CD8-positive, alpha-beta memory T cell (primary cell): Measurements from ENCODE around the gene PTOV1. TPM values are rescaled to one million over a fixed set of nuclear protein-coding genes. Genes with fewer than 3 reads are reported as not detected.

Experiments used
- CTCF ChIA-PET: fragments of 350-600 bp; sonication (Branson Sonifier 250); formaldehyde crosslinking; loops from one replicate; lab custom pipeline; 2021; ENCODE audit warnings: antibody characterized with exemption; lab: Charles Lee
- POLR2A ChIA-PET: fragments of 350-600 bp; sonication (Branson Sonifier 250); formaldehyde crosslinking; loops from one replicate; lab custom pipeline; 2021; ENCODE audit warnings: antibody characterized with exemption; lab: Charles Lee
- DNase-seq, 5 donors: peaks; one replicate each; pipeline versions ENCODE4 v3.0.0 to v3.0.0-alpha.2; 2020 to 2022; ENCODE audit warnings: mixed read lengths in 1 of 5
- H3K27ac ChIP-seq: one replicate; pipeline ENCODE4 v1.7.0; 2013; ENCODE audit warnings: low read depth, mild to moderate bottlenecking, low read length, moderate library complexity
- H3K27me3 ChIP-seq: 2 replicates; pipeline ENCODE4 v1.7.0; 2013; ENCODE audit warnings: low read length, mild to moderate bottlenecking; ENCODE audit not compliant: insufficient read depth, poor library complexity, severe bottlenecking
- H3K36me3 ChIP-seq: 2 replicates; pipeline ENCODE4 v1.7.0; 2013; ENCODE audit warnings: mild to moderate bottlenecking, low read length, moderate library complexity; ENCODE audit not compliant: insufficient read depth
- H3K4me1 ChIP-seq: 2 replicates; pipeline ENCODE4 v1.7.0; 2013; ENCODE audit warnings: mild to moderate bottlenecking, low read length, moderate library complexity; ENCODE audit not compliant: insufficient read depth
- H3K4me3 ChIP-seq: 2 replicates; pipeline ENCODE4 v1.7.0; 2013; ENCODE audit warnings: mild to moderate bottlenecking, low read length
- H3K9me3 ChIP-seq: 2 replicates; pipeline ENCODE4 v1.7.0; 2013; ENCODE audit warnings: mild to moderate bottlenecking, low read length
- H3K27ac Mint-ChIP-seq, 8 donors: one replicate each; pipeline ENCODE4 v1.8.0; 2020 to 2021; ENCODE audit warnings: mixed read lengths in 8 of 8, mild to moderate bottlenecking in 6 of 8, inconsistent platforms in 3 of 8, moderate library complexity in 3 of 8
- H3K27me3 Mint-ChIP-seq, 2 donors: one replicate each; pipeline ENCODE4 v1.8.0; 2020 to 2021; ENCODE audit warnings: mixed read lengths in 2 of 2, mild to moderate bottlenecking in 1 of 2, moderate library complexity in 1 of 2
- H3K36me3 Mint-ChIP-seq, 3 donors: one replicate each; pipeline ENCODE4 v1.8.0; 2020 to 2021; ENCODE audit warnings: mixed read lengths in 3 of 3, inconsistent platforms in 1 of 3, mild to moderate bottlenecking in 1 of 3
- H3K4me1 Mint-ChIP-seq, 3 donors: one replicate each; pipeline ENCODE4 v1.8.0; 2020 to 2021; ENCODE audit warnings: mixed read lengths in 3 of 3, inconsistent platforms in 1 of 3, mild to moderate bottlenecking in 1 of 3
- H3K4me3 Mint-ChIP-seq, 7 donors: one replicate each; pipeline ENCODE4 v1.8.0; 2020 to 2021; ENCODE audit warnings: mixed read lengths in 7 of 7, mild to moderate bottlenecking in 6 of 7, moderate library complexity in 4 of 7, inconsistent platforms in 2 of 7
- H3K9me3 Mint-ChIP-seq, 5 donors: one replicate each; pipeline ENCODE4 v1.8.0; 2020 to 2022; ENCODE audit warnings: mixed read lengths in 5 of 5, mild to moderate bottlenecking in 3 of 5, moderate library complexity in 2 of 5, inconsistent platforms in 1 of 5
- polyA plus RNA-seq: library from polyadenylated mRNA; unstranded; fragments of 300-500 nt; fragmentation: Illumina TruSeq; gene quantifications from one replicate; pipeline ENCODE4 v1.2.3, GENCODE V29; 2021
- total RNA-seq, 2 experiments: library from RNA; stranded (reverse); gene quantifications; one replicate each; pipeline ENCODE4 v1.2.3, GENCODE V29; 2021

PTOV1 gene
- total and polyA plus RNA-seq, 3 experiments from 2014 or later: 47.7 to 93.7 (median 91.9) TPM

DNA sequence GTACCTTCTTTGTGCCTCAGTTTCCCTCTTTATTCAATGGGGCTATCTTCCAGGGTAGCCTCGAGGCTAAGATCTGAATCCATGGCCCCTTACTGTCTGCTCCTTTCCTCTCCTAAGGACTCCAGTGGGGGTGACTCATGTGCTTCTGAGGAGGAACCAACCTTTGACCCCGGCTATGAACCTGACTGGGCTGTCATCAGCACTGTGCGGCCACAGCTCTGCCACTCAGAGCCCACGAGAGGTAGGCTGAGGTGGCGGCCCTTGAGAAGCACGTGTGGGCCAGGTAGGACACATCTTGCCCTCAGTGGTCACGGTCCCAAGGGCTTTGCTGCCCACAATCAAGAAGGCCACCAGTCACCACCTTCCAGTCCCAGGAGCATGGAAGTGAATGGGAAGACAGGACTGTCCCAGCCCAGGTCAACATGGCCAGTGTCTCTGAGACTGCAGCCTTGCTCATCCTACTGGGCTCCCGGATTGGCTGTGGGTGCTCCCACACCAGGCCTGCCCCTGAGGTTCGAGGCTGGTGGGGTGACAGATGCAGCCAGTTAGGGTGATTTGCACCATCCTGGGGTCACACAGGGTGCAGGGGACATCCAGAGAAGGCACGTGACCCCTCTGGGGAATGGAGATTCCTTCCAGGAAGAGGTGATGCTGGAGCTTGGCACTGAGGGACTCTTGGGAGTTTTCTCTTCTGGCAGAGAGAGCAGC is 29.4 kb downstream of the PTOV1 start:
- no peaks in the 10 kb centered on the region for H3K9me3 ChIP-seq
- peaks cover 38% of the 10 kb centered on the region for H3K36me3 ChIP-seq
- no peak for DNase-seq
- no peak overlapping the region for H3K4me3 ChIP-seq
- peaks cover 18% of the 10 kb centered on the region for H3K4me1 ChIP-seq
- peaks cover 5 to 68% (median 9%) of the 10 kb centered on the region in 3 donors for H3K36me3 Mint-ChIP-seq
- H3K27ac Mint-ChIP-seq: peak overlapping the region in 1 of 8 donors; percentile 14
- peaks cover 0 to 3% of the 10 kb centered on the region in 2 donors for H3K27me3 Mint-ChIP-seq
- H3K4me3 Mint-ChIP-seq: peak overlapping the region in 1 of 7 donors; percentile 12
- peaks cover 17 to 25% (median 20%) of the 10 kb centered on the region in 3 donors for H3K4me1 Mint-ChIP-seq
- ChIA-PET CTCF (interaction anchor here (1.1 to 1.8 kb wide), 2 partner anchors 10 to 13 kb away, joined by 3 to 4 read pairs; no protein-coding TSS in a partner anchor), POLR2A (interaction anchor here (0.6 kb wide), 1 partner anchor 428 kb away, joined by 3 read pairs; no protein-coding TSS in a partner anchor)
- no peaks in the 10 kb centered on the region for H3K27me3 ChIP-seq
- H3K27ac ChIP-seq: no peak overlapping the region
- no peaks in the 10 kb centered on the region for H3K9me3 Mint-ChIP-seq

GRCh38 chr19:49881186-49881585 is 30.2 kb downstream of the PTOV1 start:
- Histone ChIP-seq H3K4me1 (peaks cover 12% of the 10 kb centered on the region), H3K9me3 (no peaks in the 10 kb centered on the region), H3K27me3 (no peaks in the 10 kb centered on the region), H3K36me3 (peaks cover 38% of the 10 kb centered on the region), H3K27ac (no peak overlapping the region), H3K4me3 (no peak overlapping the region)
- ChIA-PET POLR2A (no interaction called here), CTCF (interaction anchor here (1.1 kb wide), 1 partner anchor 9 kb away, joined by 3 read pairs; no protein-coding TSS in a partner anchor)
- Mint-ChIP-seq H3K27me3 (peaks cover 0 to 3% of the 10 kb centered on the region in 2 donors), H3K36me3 (peaks cover 5 to 69% (median 9%) of the 10 kb centered on the region in 3 donors), H3K4me1 (peaks cover 11 to 18% (median 14%) of the 10 kb centered on the region in 3 donors), H3K9me3 (no peaks in the 10 kb centered on the region), H3K27ac (no peak overlapping the region), H3K4me3 (no peak overlapping the region)
- DNase-seq: no peak

DNA sequence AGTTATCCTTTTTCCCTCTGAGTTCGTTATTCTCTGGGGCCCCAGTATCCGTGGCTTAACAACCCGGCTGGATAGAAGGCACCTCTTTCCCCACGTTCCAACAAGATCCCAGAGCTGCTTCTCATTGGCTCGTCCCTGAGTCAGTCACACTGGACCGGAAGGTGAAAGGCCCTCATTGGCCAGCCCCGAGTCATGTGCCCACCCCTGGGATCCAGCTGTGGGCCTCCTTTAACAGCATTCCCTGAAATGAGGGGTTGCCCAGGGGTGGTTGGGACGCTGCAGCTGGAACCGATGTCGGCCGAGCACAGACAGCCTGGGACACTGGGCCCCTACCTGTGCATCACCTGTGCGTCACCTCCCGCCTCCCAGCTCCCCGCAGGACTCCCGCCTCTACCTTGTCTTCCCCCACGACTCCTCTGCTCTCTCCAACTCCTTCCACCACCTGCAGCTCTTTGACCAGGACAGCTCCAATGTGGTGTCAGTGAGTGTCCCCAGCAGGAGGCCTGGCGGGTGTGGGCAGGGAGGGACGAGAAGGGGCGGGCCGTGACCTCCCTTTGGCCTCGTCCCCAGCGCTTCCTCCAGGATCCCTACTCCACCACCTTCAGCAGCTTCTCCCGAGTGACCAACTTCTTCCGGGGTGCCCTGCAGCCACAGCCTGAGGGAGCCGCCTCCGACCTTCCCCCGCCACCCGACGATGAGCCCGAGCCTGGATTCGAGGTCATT is 30.9 kb downstream of the PTOV1 start:
- H3K4me3 ChIP-seq: no peak overlapping the region
- H3K4me1 ChIP-seq: peaks cover 12% of the 10 kb centered on the region
- no peaks in the 10 kb centered on the region for H3K9me3 ChIP-seq
- no peaks in the 10 kb centered on the region for H3K27me3 ChIP-seq
- Mint-ChIP-seq H3K4me3 (peak overlapping the region in 2 of 7 donors; percentile 27 to 51), H3K36me3 (peaks cover 5 to 73% (median 9%) of the 10 kb centered on the region in 3 donors), H3K27me3 (peaks cover 0 to 3% of the 10 kb centered on the region in 2 donors), H3K4me1 (peaks cover 11 to 18% (median 14%) of the 10 kb centered on the region in 3 donors), H3K9me3 (no peaks in the 10 kb centered on the region), H3K27ac (peak overlapping the region in 1 of 8 donors; percentile 81)
- H3K36me3 ChIP-seq: peaks cover 38% of the 10 kb centered on the region
- ChIA-PET CTCF (interaction anchor here (0.8 to 1.1 kb wide), 2 partner anchors 9 to 16 kb away, joined by 3 read pairs; no protein-coding TSS in a partner anchor), POLR2A (no interaction called here)
- no peak for DNase-seq
- no peak overlapping the region for H3K27ac ChIP-seq

DNA sequence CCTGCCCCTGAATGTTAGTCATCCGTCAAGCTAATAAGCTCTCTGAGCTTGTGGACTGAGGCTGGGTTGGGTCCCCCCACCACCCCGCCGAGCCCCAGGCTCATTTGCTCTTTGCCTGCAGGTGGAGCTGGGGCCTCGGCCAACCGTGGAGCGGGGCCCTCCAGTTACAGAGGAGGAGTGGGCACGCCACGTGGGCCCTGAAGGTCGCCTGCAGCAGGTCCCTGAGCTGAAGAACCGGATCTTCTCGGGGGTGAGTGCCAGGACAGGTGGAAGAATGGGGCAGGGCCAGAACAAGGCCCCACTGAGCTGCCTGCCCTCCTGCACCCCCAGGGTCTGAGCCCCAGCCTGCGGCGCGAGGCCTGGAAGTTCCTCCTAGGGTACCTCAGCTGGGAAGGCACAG is 31.7 kb downstream of the PTOV1 start:
- peaks cover 38% of the 10 kb centered on the region for H3K36me3 ChIP-seq
- peaks cover 11 to 18% (median 14%) of the 10 kb centered on the region in 3 donors for H3K4me1 Mint-ChIP-seq
- CTCF ChIA-PET: interaction anchor here (0.8 kb wide), 1 partner anchor 15 kb away, joined by 3 read pairs; no protein-coding TSS in a partner anchor

DNA sequence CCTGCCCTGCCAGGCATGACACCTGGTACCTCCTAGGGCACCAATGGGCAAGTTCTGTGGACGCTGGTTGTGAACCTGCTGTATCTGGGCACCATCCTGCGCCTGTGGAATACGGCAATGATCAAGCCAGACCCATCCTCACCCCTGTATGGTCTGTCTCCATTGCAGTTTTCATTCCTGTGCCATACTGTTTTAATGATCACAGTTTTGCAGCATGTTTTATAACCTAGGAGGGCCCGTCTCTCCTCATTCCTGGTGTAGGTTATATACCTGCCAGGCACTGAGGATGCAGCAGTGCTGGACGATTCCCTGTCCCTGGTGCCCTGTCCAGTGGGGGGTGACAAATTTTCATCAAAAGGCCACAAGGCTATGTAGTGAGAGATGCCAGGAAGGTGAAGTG is 32.1 kb downstream of the PTOV1 start:
- Mint-ChIP-seq H3K27ac (peak overlapping the region in 1 of 8 donors; percentile 47), H3K9me3 (no peaks in the 10 kb centered on the region), H3K36me3 (peaks cover 5 to 72% (median 8%) of the 10 kb centered on the region in 3 donors), H3K4me1 (peaks cover 8 to 14% (median 11%) of the 10 kb centered on the region in 3 donors), H3K4me3 (no peak overlapping the region), H3K27me3 (peaks cover 0 to 2% of the 10 kb centered on the region in 2 donors)
- no peaks in the 10 kb centered on the region for H3K27me3 ChIP-seq
- POLR2A ChIA-PET: interaction anchor here (0.5 kb wide), 1 partner anchor 45 kb away, joined by 3 read pairs; no protein-coding TSS in a partner anchor
- peaks cover 38% of the 10 kb centered on the region for H3K36me3 ChIP-seq
- H3K4me1 ChIP-seq: peaks cover 10% of the 10 kb centered on the region
- H3K4me3 ChIP-seq: no peak overlapping the region
- no peak overlapping the region for H3K27ac ChIP-seq
- no peaks in the 10 kb centered on the region for H3K9me3 ChIP-seq
- no peak for DNase-seq
- CTCF ChIA-PET: interaction anchor here (0.8 kb wide), 1 partner anchor 14 kb away, joined by 3 read pairs; no protein-coding TSS in a partner anchor

More for the DNA sequence above, 31.7 kb downstream of the PTOV1 start:
- no peak overlapping the region for H3K27ac ChIP-seq
- no peaks in the 10 kb centered on the region for H3K27me3 ChIP-seq
- no peaks in the 10 kb centered on the region for H3K9me3 Mint-ChIP-seq
- no peaks in the 10 kb centered on the region for H3K9me3 ChIP-seq
- DNase-seq: no peak
- peaks cover 12% of the 10 kb centered on the region for H3K4me1 ChIP-seq
- POLR2A ChIA-PET: interaction anchor here (0.5 kb wide), 1 partner anchor 45 kb away, joined by 3 read pairs; no protein-coding TSS in a partner anchor
- peak overlapping the region in 1 of 7 donors; percentile 27 for H3K4me3 Mint-ChIP-seq
- peaks cover 5 to 74% (median 9%) of the 10 kb centered on the region in 3 donors for H3K36me3 Mint-ChIP-seq
- peak overlapping the region in 2 of 8 donors; percentile 33 to 81 for H3K27ac Mint-ChIP-seq
- no peak overlapping the region for H3K4me3 ChIP-seq
- peaks cover 0 to 3% of the 10 kb centered on the region in 2 donors for H3K27me3 Mint-ChIP-seq

- Mint-ChIP-seq H3K36me3 (peaks cover 5 to 70% (median 5%) of the 10 kb centered on the region in 3 donors), H3K4me1 (peaks cover 1 to 4% (median 1%) of the 10 kb centered on the region in 3 donors), H3K27me3 (no peaks in the 10 kb centered on the region), H3K4me3 (no peak overlapping the region), H3K9me3 (no peaks in the 10 kb centered on the region), H3K27ac (peak overlapping the region in 1 of 8 donors; percentile 33)
- ChIA-PET POLR2A (interaction anchor here (0.6 kb wide), 1 partner anchor 130 kb away, joined by 3 read pairs; no protein-coding TSS in a partner anchor), CTCF (interaction anchor here (1.1 kb wide), 1 partner anchor 28 kb away, joined by 3 read pairs; no protein-coding TSS in a partner anchor)
- Histone ChIP-seq H3K4me3 (no peak overlapping the region), H3K9me3 (no peaks in the 10 kb centered on the region), H3K27me3 (no peaks in the 10 kb centered on the region), H3K27ac (no peak overlapping the region), H3K4me1 (no peaks in the 10 kb centered on the region), H3K36me3 (peaks cover 38% of the 10 kb centered on the region)
- DNase-seq: no peak
These were observed 33.1 kb downstream of the PTOV1 start for GRCh38 chr19:49884109-49884508.

GRCh38 chr19:49884760-49885159 is 33.8 kb downstream of the PTOV1 start:
- H3K27ac Mint-ChIP-seq: peak overlapping the region in 1 of 8 donors; percentile 33
- CTCF ChIA-PET: interaction anchor here (1.1 kb wide), 1 partner anchor 27 kb away, joined by 3 read pairs; no protein-coding TSS in a partner anchor
- peaks cover 3% of the 10 kb centered on the region for H3K4me1 ChIP-seq
- no peaks in the 10 kb centered on the region for H3K4me1 Mint-ChIP-seq
- no peaks in the 10 kb centered on the region for H3K27me3 Mint-ChIP-seq
- no peak overlapping the region for H3K4me3 Mint-ChIP-seq
- peaks cover 38% of the 10 kb centered on the region for H3K36me3 ChIP-seq
- H3K9me3 ChIP-seq: no peaks in the 10 kb centered on the region
- POLR2A ChIA-PET: no interaction called here
- no peak for DNase-seq
- H3K27ac ChIP-seq: no peak overlapping the region
- peaks cover 5 to 65% (median 5%) of the 10 kb centered on the region in 3 donors for H3K36me3 Mint-ChIP-seq
- H3K4me3 ChIP-seq: no peak overlapping the region
- H3K9me3 Mint-ChIP-seq: no peaks in the 10 kb centered on the region
- H3K27me3 ChIP-seq: no peaks in the 10 kb centered on the region
